ENCODE data around the gene RAD54L.
"Not testable (repeated sequence)": the region's sequence is repeated elsewhere in the genome, so short reads cannot be mapped to it uniquely, and the experiment has no call there.

Gene RAD54L

DNA sequence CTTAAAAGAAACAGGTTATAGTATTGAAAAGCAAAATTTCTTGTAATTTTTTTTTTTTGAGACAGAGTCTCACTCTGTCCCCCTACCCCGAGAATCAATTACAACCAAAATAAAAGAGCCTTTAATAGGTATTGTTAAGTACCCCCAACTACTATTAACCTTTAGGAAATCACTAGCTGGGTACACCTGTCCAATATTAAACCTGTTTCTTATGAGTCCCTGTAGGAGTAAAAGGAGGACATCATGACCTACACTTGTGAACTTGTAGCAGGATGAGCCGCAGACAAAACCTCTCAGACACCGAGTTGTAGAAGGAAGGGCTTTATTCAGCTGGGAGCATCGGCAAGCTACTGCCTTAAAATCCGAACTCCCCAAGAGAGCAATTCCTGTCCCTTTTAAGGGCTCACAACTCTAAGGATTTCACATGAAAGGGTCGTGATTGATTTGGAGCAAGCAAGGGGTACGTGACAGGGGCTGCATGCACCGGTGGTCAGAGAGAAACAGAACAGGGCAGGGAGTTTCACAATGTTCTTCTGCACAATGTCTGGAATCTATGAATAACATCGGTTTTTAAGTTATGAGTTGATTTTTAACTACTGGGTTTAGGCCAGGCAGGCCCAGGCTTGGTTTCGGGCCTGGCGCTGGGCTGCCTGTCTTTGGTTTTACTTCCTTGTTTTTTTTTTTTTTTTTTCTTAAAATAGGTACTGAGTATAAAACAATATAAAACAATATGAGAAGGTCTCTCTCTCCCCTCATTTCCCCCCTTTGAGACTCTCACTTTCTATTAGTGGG, 77.9 kb downstream of the RAD54L start:
- DNase-seq = not testable (repeated sequence)

All from CD4-positive, alpha-beta T cell treated with Interleukin-17A for 4 hours (primary cell).